Adrenal gland (tissue), 5 donors: ENCODE measurements around the gene GJC1.

ENCODE experiments used
- CTCF ChIP-seq, 6 experiments: fragments of 450-650 bp in 4 of 6; fragments of 200-600 bp in 2 of 6; sonication (generic) in 1 of 6; IDR thresholded peaks; 1 replicate in 5 of 6; 2 replicates in 1 of 6; pipeline versions ENCODE4 v1.5.1 to v1.8.0; 2016 to 2021; ENCODE audit warnings: antibody characterized with exemption in 6 of 6, mild to moderate bottlenecking in 2 of 6, moderate library complexity in 1 of 6
- POLR2A ChIP-seq, 2 donors: fragments of 450-650 bp; IDR thresholded peaks; one replicate each; pipeline ENCODE4 v1.6.1; 2017; ENCODE audit warnings: antibody characterized with exemption in 2 of 2, mild to moderate bottlenecking in 2 of 2, moderate library complexity in 1 of 2
- donor health status: DM: no; HTN: no; CAD: no.

DNA sequence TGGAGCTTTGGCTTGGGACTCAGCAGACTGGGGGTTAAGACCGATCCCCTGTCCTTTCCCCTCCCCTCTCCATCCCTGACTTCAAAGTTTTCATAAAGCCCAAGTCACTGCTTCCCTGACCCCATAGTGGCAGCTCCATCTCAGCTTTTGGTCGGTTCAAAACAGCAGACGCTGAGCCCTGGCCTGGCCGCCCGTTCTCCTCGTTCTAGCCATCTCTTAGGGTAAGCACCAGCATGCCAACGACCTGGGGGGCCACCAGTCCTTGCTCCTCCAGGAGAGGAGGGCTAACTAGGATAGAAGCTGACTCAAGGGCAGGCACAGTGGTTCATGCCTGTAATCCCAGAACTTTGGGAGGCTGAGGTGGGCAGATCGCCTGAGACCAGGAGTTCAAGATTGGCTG, 16.1 kb upstream of the GJC1 start:
- TF ChIP-seq POLR2A (IDR thresholded peaks at IDR 0.05) (no peak), CTCF (IDR thresholded peaks at IDR 0.05) (no peak)
